DND-41 (cell line): ENCODE data around the gene ATP6V1B1.

ENCODE experiments used
- ATAC-seq: fragments of 200-7000 bp; cut with Tn5 transposase; 3 replicates; pipeline ENCODE4 v1.9.1; 2021; ENCODE audit warnings: low read depth; ENCODE audit not compliant: insufficient read depth
- DNase-seq: peaks from one replicate; pipeline ENCODE4 v3.0.0-alpha.2; 2020
- H2AFZ ChIP-seq: 2 replicates; pipeline ENCODE4 v1.6.0; 2012; ENCODE audit warnings: low read depth, low read length
- H3K27ac ChIP-seq: 2 replicates; pipeline ENCODE4 v1.5.1; 2012; ENCODE audit warnings: low read length, inconsistent platforms
- H3K27me3 ChIP-seq: fragments of 200-600 bp; sonication (generic); 2 replicates; pipeline ENCODE4 v1.6.0; 2012; ENCODE audit warnings: low read length, mild to moderate bottlenecking, inconsistent platforms; ENCODE audit not compliant: insufficient read depth, poor library complexity
- H3K36me3 ChIP-seq: 2 replicates; pipeline ENCODE4 v1.5.1; 2012; ENCODE audit warnings: low read length, inconsistent platforms; ENCODE audit not compliant: insufficient read depth
- H3K4me1 ChIP-seq: 2 replicates; pipeline ENCODE4 v1.5.1; 2012; ENCODE audit warnings: mild to moderate bottlenecking, low read length; ENCODE audit not compliant: insufficient read depth
- H3K4me2 ChIP-seq: 2 replicates; pipeline ENCODE4 v1.6.0; 2012; ENCODE audit warnings: mild to moderate bottlenecking, moderate library complexity, low read length, inconsistent platforms; ENCODE audit not compliant: insufficient read depth
- H3K4me3 ChIP-seq, 2 experiments: fragments of 200-600 bp in 1 of 2; shearing (Covaris generic) in 1 of 2; 2 replicates each; pipeline ENCODE4 v1.5.1; 2012 to 2016; ENCODE audit warnings: inconsistent platforms in 2 of 2, low read length in 2 of 2, mild to moderate bottlenecking in 2 of 2, low read depth in 1 of 2, moderate library complexity in 1 of 2
- H3K79me2 ChIP-seq: 2 replicates; pipeline ENCODE4 v1.6.0; 2012; ENCODE audit warnings: low read length, inconsistent platforms; ENCODE audit not compliant: insufficient read depth
- H3K9ac ChIP-seq: 2 replicates; pipeline ENCODE4 v1.6.0; 2012; ENCODE audit warnings: low read depth, mild to moderate bottlenecking, inconsistent platforms, low read length, moderate library complexity
- H3K9me3 ChIP-seq: 2 replicates; pipeline ENCODE4 v1.5.1; 2012; ENCODE audit warnings: low read length, moderate library complexity, mild to moderate bottlenecking, inconsistent platforms; ENCODE audit not compliant: insufficient read depth, severe bottlenecking
- H4K20me1 ChIP-seq: 2 replicates; pipeline ENCODE4 v1.6.0; 2012; ENCODE audit warnings: low read length; ENCODE audit not compliant: insufficient read depth
- CTCF ChIP-seq: IDR thresholded peaks from 2 replicates; pipeline ENCODE4 v1.5.1; 2012; ENCODE audit warnings: borderline replicate concordance, low read length, moderate library complexity, mild to moderate bottlenecking; ENCODE audit not compliant: poor library complexity, severe bottlenecking; ENCODE audit errors: extremely low read depth
- EZH2 ChIP-seq: IDR thresholded peaks from 3 replicates; pipeline ENCODE4 v1.6.1; 2012; ENCODE audit warnings: borderline replicate concordance, low read depth, mild to moderate bottlenecking, moderate library complexity, low read length, inconsistent platforms; ENCODE audit not compliant: severe bottlenecking

The ATP6V1B1 gene

GRCh38 chr2:70942396-70943204, 6.9 kb downstream of the ATP6V1B1 start:
- no peak for ATAC-seq
- no peak overlapping the region for H2AFZ ChIP-seq
- no peak for DNase-seq

GRCh38 chr2:70943205-70943871, 7.6 kb downstream of the ATP6V1B1 start:
- no peak overlapping the region for H3K27ac ChIP-seq
- no peak overlapping the region for H3K4me3 ChIP-seq
- no peak for TF ChIP-seq EZH2
- no peak for TF ChIP-seq CTCF
- DNase-seq = no peak
- no peaks in the 10 kb centered on the region for H3K36me3 ChIP-seq
- H3K79me2 ChIP-seq = no peaks in the 10 kb centered on the region; the same call in 1 of the 2 replicates
- H2AFZ ChIP-seq = no peak overlapping the region
- H3K4me2 ChIP-seq = no peak overlapping the region
- no peak for ATAC-seq
- no peaks in the 10 kb centered on the region for H4K20me1 ChIP-seq
- H3K9me3 ChIP-seq = no peaks in the 10 kb centered on the region
- H3K9ac ChIP-seq = no peak overlapping the region
- H3K27me3 ChIP-seq = no peaks in the 10 kb centered on the region
- peaks cover 24% of the 10 kb centered on the region for H3K4me1 ChIP-seq

More at GRCh38 chr2:70942396-70943204, 6.9 kb downstream of the ATP6V1B1 start:
- Histone ChIP-seq H3K27ac (no peak overlapping the region), H3K4me3 (no peak overlapping the region), H3K79me2 (no peaks in the 10 kb centered on the region; the same call in 1 of the 2 replicates), H3K27me3 (no peaks in the 10 kb centered on the region), H3K4me1 (peaks cover 16% of the 10 kb centered on the region), H3K4me2 (no peak overlapping the region), H3K9ac (no peak overlapping the region), H3K9me3 (no peaks in the 10 kb centered on the region), H4K20me1 (no peaks in the 10 kb centered on the region), H3K36me3 (no peaks in the 10 kb centered on the region)
- TF ChIP-seq EZH2 (no peak), CTCF (no peak)

- peaks cover 29% of the 10 kb centered on the region for H3K4me1 ChIP-seq
- no peak overlapping the region for H3K4me2 ChIP-seq
- no peaks in the 10 kb centered on the region for H3K27me3 ChIP-seq
- no peak overlapping the region for H3K27ac ChIP-seq
- ATAC-seq (no peak), DNase-seq (no peak)
- no peak overlapping the region for H2AFZ ChIP-seq
- no peak for TF ChIP-seq CTCF
- no peak for TF ChIP-seq EZH2
- H3K9ac ChIP-seq = no peak overlapping the region
- H3K9me3 ChIP-seq = no peaks in the 10 kb centered on the region
- H3K4me3 ChIP-seq = no peak overlapping the region
- H3K79me2 ChIP-seq = no peaks in the 10 kb centered on the region; the same call in 1 of the 2 replicates
- no peaks in the 10 kb centered on the region for H3K36me3 ChIP-seq
- H4K20me1 ChIP-seq = no peaks in the 10 kb centered on the region
Measured at GRCh38 chr2:70944111-70944690, 8.5 kb downstream of the ATP6V1B1 start.
